Measurements from ENCODE around the gene PDP2. TPM values are rescaled to one million over a fixed set of nuclear protein-coding genes. Genes with fewer than 3 reads are reported as not detected.

PDP2 gene
- total and polyA plus RNA-seq, 2 donors (not counting 3 experiments of a cell fraction or from before 2014, with no cell fraction given), result 4.4 to 9.3 TPM

DNA sequence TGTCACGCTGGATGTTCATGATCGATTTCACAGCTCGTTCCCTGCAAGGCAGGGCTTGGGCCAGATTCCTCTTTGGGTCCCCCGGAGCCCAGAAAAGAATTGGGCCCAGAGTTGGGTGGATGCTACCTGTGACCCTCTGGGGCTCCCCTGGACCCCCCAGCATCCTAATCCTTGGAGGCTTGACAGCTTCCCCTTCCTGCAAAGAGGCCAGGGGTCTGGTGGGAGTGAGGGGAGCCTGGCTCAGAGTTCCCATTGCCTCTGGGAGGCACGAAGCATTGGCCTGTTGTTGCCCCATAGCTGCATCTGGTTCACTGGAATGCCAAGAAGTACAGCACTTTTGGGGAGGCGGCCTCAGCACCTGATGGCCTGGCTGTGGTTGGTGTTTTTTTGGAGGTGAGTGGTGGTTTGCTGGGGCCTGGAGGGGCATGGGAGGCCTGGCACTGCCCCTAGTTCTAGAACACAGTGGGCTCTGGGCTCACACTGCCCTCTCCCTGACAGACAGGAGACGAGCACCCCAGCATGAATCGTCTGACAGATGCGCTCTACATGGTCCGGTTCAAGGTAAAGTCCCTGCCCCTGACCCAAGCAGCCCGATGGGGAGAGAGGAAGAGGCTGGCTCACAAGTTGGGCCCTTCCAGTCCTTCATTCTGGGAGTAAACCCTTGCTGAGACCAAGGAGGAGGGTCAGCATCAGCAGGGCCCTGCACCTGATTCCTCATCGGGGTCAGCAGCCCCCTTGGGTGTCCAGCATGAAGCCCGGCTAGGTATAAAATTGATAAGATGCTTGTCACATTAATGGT is 28.9 kb upstream of the PDP2 start:
- Histone ChIP-seq H3K27ac (ENCODE audit: insufficient read depth, low read depth, low read length) (no peak overlapping the region), H4K20me1 (replicated peaks; ENCODE audit: control insufficient read depth, extremely low read depth, insufficient read depth, low read length) (no peaks in the 10 kb centered on the region), H3K9me3 (replicated peaks; ENCODE audit: control insufficient read depth, insufficient read depth, low read length) (no peaks in the 10 kb centered on the region), H3K4me2 (ENCODE audit: insufficient read depth, low read length) (no peak overlapping the region), H3K79me2 (ENCODE audit: control insufficient read depth, insufficient read depth, low read length) (no peaks in the 10 kb centered on the region), H3K36me3 (ENCODE audit: control insufficient read depth in 2 of 2, extremely low read depth in 1 of 2, insufficient read depth in 2 of 2, low read length in 2 of 2) (no peaks in the 10 kb centered on the region), H3K27me3 (ENCODE audit: control insufficient read depth in 2 of 2, insufficient read depth in 2 of 2, low read length in 2 of 2) (peaks cover 11 to 15% of the 10 kb centered on the region in 2 experiments), H2AFZ (ENCODE audit: low read depth, low read length) (no peak overlapping the region), H3K4me1 (ENCODE audit: control insufficient read depth, extremely low read depth, insufficient read depth, low read length) (no peaks in the 10 kb centered on the region), H3K9ac (replicated peaks; ENCODE audit: extremely low read depth, insufficient read depth, low read length) (no peak overlapping the region), H3K4me3 (replicated peaks in 1 of 3; ENCODE audit: insufficient read depth in 1 of 3, low read depth in 1 of 3, low read length in 3 of 3) (no peak overlapping the region), H3K9me1 (replicated peaks; ENCODE audit: control insufficient read depth, extremely low read depth, insufficient read depth, low read length) (no peaks in the 10 kb centered on the region)
- DNase-seq (ENCODE audit: low read depth, low spot score) (no peak), FAIRE-seq (no peak)
- ChIA-PET POLR2A (no interaction called here), CTCF (interaction anchor here (0.7 to 1.4 kb wide), 4 partner anchors 9 to 21 kb away, joined by 3 to 4 read pairs (median 4); partner anchors contain the start of gene NAE1)
- TF ChIP-seq JUN (IDR thresholded peaks at IDR 0.05; ENCODE audit: borderline replicate concordance, insufficient read depth, insufficient read length, low read depth), result no peak
- TF ChIP-seq EZH2 (IDR thresholded peaks at IDR 0.05; ENCODE audit: borderline replicate concordance, low read depth, low read length, severe bottlenecking), result no peak
- intact Hi-C loops (cut with micrococcal nuclease) (no loop called here), dilution Hi-C loops (cut with MboI; ENCODE audit: extremely low pct_ligation_motif_present, low sequenced_read_pairs) (no loop called here)
- BruUV-seq (replicated peaks), result no TSS peak

DNA sequence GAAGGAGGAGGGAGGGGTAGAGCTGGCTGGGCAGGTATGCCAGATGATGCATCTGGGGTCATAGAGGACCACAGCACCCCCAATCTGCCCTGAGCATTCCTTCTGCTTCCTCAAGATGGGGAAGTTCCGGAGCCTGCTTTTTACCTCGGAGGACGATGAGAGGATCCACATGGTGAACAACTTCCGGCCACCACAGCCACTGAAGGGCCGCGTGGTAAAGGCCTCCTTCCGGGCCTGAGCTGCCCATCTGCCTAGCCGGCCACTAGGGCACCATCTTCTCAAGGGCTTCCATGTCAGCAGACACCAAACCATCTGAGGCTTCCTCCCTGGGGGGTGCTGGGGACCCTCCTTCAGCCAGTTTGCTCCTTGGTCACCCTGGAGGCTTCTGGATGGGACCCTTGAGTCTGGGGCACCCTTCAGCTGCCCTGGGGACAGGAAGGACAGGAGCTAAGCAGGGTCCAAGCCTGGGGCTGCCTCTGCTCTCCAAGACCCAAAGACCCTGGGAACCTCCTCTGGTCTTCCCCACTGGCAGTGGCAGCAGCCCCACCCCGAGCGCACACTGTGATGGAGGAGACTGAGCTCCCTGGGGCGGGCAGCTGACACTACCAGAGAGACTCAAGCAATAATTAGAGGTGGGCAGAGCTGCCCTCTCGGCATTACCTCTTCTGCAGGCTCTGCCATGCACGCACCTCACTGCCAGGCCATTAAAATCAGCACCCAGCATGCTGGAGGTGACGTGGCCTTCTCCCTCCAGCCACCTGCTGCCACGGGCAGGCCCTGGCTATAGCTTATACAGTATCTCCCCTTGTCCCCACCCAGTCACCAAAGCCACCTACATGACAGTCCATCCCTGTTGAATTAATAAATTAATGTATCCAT is 26.8 kb upstream of the PDP2 start:
- DNase-seq (ENCODE audit: low read depth, low spot score) (no peak), FAIRE-seq (no peak)
- Histone ChIP-seq H3K9me3 (replicated peaks; ENCODE audit: control insufficient read depth, insufficient read depth, low read length) (no peaks in the 10 kb centered on the region), H4K20me1 (replicated peaks; ENCODE audit: control insufficient read depth, extremely low read depth, insufficient read depth, low read length) (no peaks in the 10 kb centered on the region), H3K36me3 (ENCODE audit: control insufficient read depth in 2 of 2, extremely low read depth in 1 of 2, insufficient read depth in 2 of 2, low read length in 2 of 2) (no peaks in the 10 kb centered on the region), H3K9me1 (replicated peaks; ENCODE audit: control insufficient read depth, extremely low read depth, insufficient read depth, low read length) (no peaks in the 10 kb centered on the region), H3K79me2 (ENCODE audit: control insufficient read depth, insufficient read depth, low read length) (no peaks in the 10 kb centered on the region), H3K27ac (ENCODE audit: insufficient read depth, low read depth, low read length) (no peak overlapping the region), H3K4me3 (replicated peaks in 1 of 3; ENCODE audit: insufficient read depth in 1 of 3, low read depth in 1 of 3, low read length in 3 of 3) (no peak overlapping the region), H3K9ac (replicated peaks; ENCODE audit: extremely low read depth, insufficient read depth, low read length) (no peak overlapping the region), H2AFZ (ENCODE audit: low read depth, low read length) (no peak overlapping the region), H3K4me2 (ENCODE audit: insufficient read depth, low read length) (no peak overlapping the region), H3K27me3 (ENCODE audit: control insufficient read depth in 2 of 2, insufficient read depth in 2 of 2, low read length in 2 of 2) (peaks cover 0 to 3% of the 10 kb centered on the region in 2 experiments), H3K4me1 (ENCODE audit: control insufficient read depth, extremely low read depth, insufficient read depth, low read length) (no peaks in the 10 kb centered on the region)
- CTCF ChIA-PET, result interaction anchor here (1.0 to 5.2 kb wide), 4 partner anchors 15 to 245 kb away, joined by 3 to 43 read pairs (median 6); partner anchors contain the start of gene NAE1
- dilution Hi-C loops (cut with MboI; ENCODE audit: extremely low pct_ligation_motif_present, low sequenced_read_pairs) (no loop called here), intact Hi-C loops (cut with micrococcal nuclease) (no loop called here)
- TF ChIP-seq, protein P1, sequence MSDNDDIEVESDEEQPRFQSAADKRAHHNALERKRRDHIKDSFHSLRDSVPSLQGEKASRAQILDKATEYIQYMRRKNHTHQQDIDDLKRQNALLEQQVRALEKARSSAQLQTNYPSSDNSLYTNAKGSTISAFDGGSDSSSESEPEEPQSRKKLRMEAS (IDR thresholded peaks at IDR 0.05; ENCODE audit: insufficient read depth, insufficient read length), result no peak
- TF ChIP-seq FOS (IDR thresholded peaks at IDR 0.05; ENCODE audit: borderline replicate concordance, insufficient read depth, low read length) (no peak), JUN (IDR thresholded peaks at IDR 0.05; ENCODE audit: borderline replicate concordance, insufficient read depth, insufficient read length, low read depth) (no peak), POLR2AphosphoS5 (IDR thresholded peaks at IDR 0.05; ENCODE audit: insufficient read depth, low read depth, low read length) (no peak), MYC (IDR thresholded peaks at IDR 0.05; ENCODE audit: low read depth, low read length) (no peak), GATA2 (IDR thresholded peaks at IDR 0.05; ENCODE audit: insufficient read depth, insufficient read length, low read depth, low read length) (no peak), EZH2 (IDR thresholded peaks at IDR 0.05; ENCODE audit: borderline replicate concordance, low read depth, low read length, severe bottlenecking) (no peak), POLR2A (IDR thresholded peaks at IDR 0.05; ENCODE audit: low read depth, low read length) (no peak)
- TF ChIP-seq, protein P2, sequence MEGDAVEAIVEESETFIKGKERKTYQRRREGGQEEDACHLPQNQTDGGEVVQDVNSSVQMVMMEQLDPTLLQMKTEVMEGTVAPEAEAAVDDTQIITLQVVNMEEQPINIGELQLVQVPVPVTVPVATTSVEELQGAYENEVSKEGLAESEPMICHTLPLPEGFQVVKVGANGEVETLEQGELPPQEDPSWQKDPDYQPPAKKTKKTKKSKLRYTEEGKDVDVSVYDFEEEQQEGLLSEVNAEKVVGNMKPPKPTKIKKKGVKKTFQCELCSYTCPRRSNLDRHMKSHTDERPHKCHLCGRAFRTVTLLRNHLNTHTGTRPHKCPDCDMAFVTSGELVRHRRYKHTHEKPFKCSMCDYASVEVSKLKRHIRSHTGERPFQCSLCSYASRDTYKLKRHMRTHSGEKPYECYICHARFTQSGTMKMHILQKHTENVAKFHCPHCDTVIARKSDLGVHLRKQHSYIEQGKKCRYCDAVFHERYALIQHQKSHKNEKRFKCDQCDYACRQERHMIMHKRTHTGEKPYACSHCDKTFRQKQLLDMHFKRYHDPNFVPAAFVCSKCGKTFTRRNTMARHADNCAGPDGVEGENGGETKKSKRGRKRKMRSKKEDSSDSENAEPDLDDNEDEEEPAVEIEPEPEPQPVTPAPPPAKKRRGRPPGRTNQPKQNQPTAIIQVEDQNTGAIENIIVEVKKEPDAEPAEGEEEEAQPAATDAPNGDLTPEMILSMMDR (IDR thresholded peaks at IDR 0.05; ENCODE audit: extremely low read depth in 1 of 2, insufficient read depth in 1 of 2, low read depth in 1 of 2, low read length in 2 of 2), result no peak
- BruUV-seq (replicated peaks), result no TSS peak
- POLR2A ChIA-PET, result no interaction called here
